CMK (cell line): ENCODE measurements around the gene UQCRFS1.
A peak's percentile ranks its signal among the peaks of the same experiment; 100 is the strongest.
"Not testable (repeated sequence)": the region's sequence is repeated elsewhere in the genome, so short reads cannot be mapped to it uniquely, and the experiment has no call there.

Experiments used
- DNase-seq: peaks from one replicate; pipeline ENCODE4 v3.0.0-alpha.2; 2010; ENCODE audit warnings: low read depth

The UQCRFS1 gene

GRCh38 chr19:29212648-29213573, at the start of gene UQCRFS1:
Gene UQCRFS1, minus strand, starts transcription at chr19:29213151. Its CDS starts 33 bp downstream, at chr19:29213118.
- DNase-seq, result peak; percentile 82

DNA sequence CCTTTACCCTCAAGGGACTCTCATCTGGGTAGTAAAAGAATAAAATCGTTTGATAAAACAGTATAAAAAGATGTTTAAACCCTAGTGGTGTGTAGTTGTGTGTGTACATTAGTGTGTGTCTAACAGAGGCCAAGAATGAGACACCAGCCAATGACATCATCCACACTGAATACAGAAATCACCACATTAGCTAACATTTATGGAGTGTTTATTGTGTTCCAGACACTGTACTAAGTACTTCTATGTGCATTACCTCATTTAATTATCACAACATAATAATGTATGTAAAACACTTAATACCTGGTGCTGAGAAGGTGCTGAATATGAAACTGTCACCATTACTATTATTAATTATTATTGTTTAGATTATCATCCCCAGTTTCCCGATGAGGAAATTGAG, 49.1 kb upstream of the UQCRFS1 start:
- DNase-seq, result no peak

- DNase-seq, result peak; percentile 64
These were observed 47.7 kb upstream of the UQCRFS1 start for GRCh38 chr19:29260477-29261317.

DNA sequence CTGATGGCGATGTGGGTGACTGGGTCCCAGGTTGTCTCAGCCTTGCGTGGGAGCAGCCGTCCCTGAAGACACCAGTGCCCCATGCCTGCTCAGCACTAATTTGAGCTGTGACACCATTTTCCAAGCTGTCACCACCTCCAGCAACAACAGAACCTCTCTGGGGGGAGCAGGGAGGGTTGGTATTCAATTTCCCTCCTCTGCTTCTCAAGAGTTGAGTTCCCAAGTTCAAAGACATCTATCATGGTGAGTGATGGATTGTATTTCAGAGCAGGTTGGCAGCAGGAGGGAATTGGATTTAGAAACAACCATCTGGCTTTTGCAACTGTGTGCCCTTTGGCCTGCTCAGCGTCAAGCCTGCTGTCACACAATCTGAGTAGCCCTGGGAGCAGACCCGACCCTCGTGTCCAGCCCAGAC, 46.9 kb upstream of the UQCRFS1 start:
- no peak for DNase-seq

GRCh38 chr19:29259153-29259552, 46.2 kb upstream of the UQCRFS1 start:
- DNase-seq, result no peak

DNA sequence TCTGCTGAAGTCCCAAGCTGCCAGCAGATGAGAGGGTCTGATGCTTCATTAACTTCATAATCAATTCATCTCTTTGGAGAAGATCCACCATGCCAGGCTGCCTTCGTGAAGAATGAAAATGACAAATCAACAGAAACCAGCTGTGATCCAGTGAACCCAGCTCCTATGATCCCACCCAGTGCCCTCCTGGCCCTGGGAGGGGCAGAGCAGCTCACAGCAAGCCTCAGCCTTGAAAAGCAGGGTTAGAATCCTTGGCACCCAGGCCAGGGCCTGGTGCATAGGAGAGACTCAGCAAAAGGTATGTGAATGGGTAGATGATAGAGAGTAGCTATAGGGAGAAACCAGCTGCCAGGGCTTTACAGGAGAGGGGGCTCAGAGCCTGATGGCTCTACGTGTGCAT, 43.6 kb upstream of the UQCRFS1 start:
- DNase-seq, result no peak

- no peak for DNase-seq
These were observed 43.0 kb upstream of the UQCRFS1 start for GRCh38 chr19:29255912-29256311.

- no peak for DNase-seq
These were observed 42.1 kb upstream of the UQCRFS1 start for GRCh38 chr19:29255006-29255405.

- DNase-seq, result not testable (repeated sequence)
These were observed 36.8 kb upstream of the UQCRFS1 start for GRCh38 chr19:29249798-29250197.

DNA sequence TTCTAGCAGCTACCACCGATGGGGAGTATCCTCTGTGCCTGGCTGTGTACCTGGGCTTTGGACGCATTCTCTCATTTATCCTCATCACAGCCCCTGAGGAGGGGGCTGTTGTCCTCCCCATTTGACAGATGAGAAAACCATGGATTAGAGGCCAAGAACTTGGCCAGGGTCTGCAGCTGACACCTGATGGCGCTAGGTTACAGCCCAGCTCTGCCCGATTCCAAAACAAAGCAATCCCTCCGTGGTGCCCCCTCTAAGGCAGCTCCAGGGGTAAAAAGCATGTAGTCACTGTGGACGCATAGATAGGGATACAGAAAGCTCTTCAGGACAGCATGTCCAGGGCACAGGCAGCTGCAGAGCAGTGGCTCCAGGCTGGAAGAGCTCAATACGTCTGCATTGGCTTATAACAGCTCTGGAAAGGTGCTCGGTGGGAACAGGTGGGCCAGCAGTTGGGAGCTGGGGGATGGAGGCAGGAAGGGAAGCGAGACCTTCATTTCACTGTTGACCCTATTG, 35.4 kb upstream of the UQCRFS1 start:
- DNase-seq, result no peak

DNA sequence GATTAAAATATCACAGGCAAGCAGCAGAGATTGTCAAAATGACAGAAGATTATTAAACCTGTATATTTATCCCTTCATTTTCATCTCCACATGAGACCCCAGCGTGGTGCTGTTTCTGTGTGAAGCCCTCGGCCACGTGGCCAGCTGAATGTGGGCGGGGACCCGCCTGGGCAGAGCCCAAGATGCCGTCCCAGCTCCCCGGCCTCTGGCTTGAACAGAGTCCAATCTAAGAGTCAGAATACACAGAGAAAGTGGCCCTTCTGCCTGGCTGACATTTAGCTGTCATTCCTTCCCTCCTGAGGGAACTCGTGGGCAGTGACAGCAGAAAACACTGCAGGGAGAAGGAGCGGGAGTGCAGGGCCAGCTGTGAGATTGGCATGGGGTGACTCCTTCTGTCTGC, 34.9 kb upstream of the UQCRFS1 start:
- DNase-seq, result no peak

GRCh38 chr19:29247471-29247870, 34.5 kb upstream of the UQCRFS1 start:
- no peak for DNase-seq

GRCh38 chr19:29247051-29247450, 34.1 kb upstream of the UQCRFS1 start:
- no peak for DNase-seq

- no peak for DNase-seq
These were observed 32.3 kb upstream of the UQCRFS1 start for GRCh38 chr19:29245215-29245614.

DNA sequence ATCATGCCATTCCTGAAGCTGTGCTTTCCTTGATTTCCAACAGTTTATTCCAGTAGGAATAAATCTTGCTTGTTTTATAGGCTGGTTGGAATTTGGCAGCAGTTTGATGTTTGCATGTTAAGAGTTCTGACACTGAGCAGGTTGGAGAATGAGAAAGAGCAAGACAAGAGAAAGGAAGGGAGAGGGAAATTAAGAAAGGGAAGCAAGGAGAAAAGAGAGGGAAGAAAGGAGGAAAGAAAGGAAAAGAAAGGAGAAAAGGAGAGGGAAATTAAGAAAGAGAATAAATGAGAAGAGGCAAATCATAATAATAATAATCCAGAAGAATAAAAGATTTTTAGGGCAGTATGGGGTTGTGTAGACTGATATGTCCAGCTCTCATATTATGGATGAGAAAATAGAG, 28.4 kb upstream of the UQCRFS1 start:
- DNase-seq, result no peak

GRCh38 chr19:29239213-29239776, 26.3 kb upstream of the UQCRFS1 start:
- no peak for DNase-seq

GRCh38 chr19:29233591-29233990, 20.6 kb upstream of the UQCRFS1 start:
- no peak for DNase-seq

GRCh38 chr19:29232315-29232852, 19.4 kb upstream of the UQCRFS1 start:
- no peak for DNase-seq

- not testable (repeated sequence) for DNase-seq
These were observed 18.4 kb upstream of the UQCRFS1 start for GRCh38 chr19:29231306-29231705.

- no peak for DNase-seq
These were observed 4.7 kb upstream of the UQCRFS1 start for GRCh38 chr19:29217616-29218015.

GRCh38 chr19:29216021-29216420, 3.1 kb upstream of the UQCRFS1 start:
- DNase-seq, result no peak

DNA sequence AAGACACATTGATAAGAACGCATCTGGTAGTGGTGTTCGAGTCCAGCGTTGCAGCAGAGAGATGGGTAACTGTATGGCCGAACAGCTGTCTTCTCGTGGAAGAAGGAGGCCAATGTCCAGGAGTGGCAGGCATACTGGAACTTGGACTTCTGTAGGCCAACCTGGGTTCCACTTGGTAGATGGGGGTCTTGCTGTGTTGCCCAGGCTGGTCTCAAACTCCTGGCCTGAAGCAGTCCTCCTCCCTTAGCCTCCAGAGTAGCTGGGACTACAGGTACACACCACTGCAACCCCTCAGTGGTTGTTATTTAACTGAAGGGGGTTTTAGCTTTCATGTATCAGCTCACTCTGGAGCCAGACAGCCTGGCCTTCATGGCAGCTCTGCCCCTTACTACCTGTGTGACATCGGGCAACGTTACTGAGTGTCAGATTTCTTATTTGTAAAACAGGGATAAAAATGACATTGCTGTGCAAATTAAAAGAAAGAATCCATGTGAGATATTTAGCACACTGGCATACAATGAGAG, 2.4 kb upstream of the UQCRFS1 start:
- no peak for DNase-seq
